Keratinocyte (primary cell): Measurements from ENCODE around the gene RABL6.
A peak's percentile ranks its signal among the peaks of the same experiment; 100 is the strongest.
"Not testable (repeated sequence)": the region's sequence is repeated elsewhere in the genome, so short reads cannot be mapped to it uniquely, and the experiment has no call there.

Experiments used
- CTCF ChIP-seq, 3 experiments: IDR thresholded peaks in 1 of 3; conservative IDR thresholded peaks in 1 of 3; optimal IDR thresholded peaks in 1 of 3; 2 replicates in 2 of 3; 3 replicates in 1 of 3; pipeline versions ENCODE3 to v1.5.1; 2011; ENCODE audit warnings: low read length in 3 of 3, mild to moderate bottlenecking in 3 of 3, moderate library complexity in 2 of 3, control low read depth in 1 of 3, inconsistent platforms in 1 of 3; ENCODE audit not compliant: insufficient read depth in 2 of 3; ENCODE audit errors: extremely low read depth in 1 of 3
- EZH2 ChIP-seq: IDR thresholded peaks from one replicate; pipeline ENCODE4 v1.6.1; 2012; ENCODE audit warnings: inconsistent platforms, mild to moderate bottlenecking, low read length, moderate library complexity

GRCh38 chr9:136760834-136761544, 46.8 kb upstream of the RABL6 start:
- TF ChIP-seq CTCF (optimal IDR thresholded peaks at IDR 0.05 in 1 of 3, IDR thresholded peaks at IDR 0.05 in 1 of 3, conservative IDR thresholded peaks at IDR 0.05 in 1 of 3; ENCODE audit: extremely low read depth in 1 of 3, insufficient read depth in 2 of 3, low read length in 3 of 3) = peak; percentile 60 to 90 (median 69)
- TF ChIP-seq EZH2 = not testable (repeated sequence)
